ENCODE data around the gene CDK16. TPM values are rescaled to one million over a fixed set of nuclear protein-coding genes. Genes with fewer than 3 reads are reported as not detected.
A peak's percentile ranks its signal among the peaks of the same experiment; 100 is the strongest.

Gene CDK16
- total RNA-seq, 1 experiment from 2014 or later, result 106 TPM

- no peak for DNase-seq (ENCODE audit: low spot score)
These were observed 10.2 kb downstream of the CDK16 start for GRCh38 chrX:47228550-47229270.

- DNase-seq (ENCODE audit: low spot score), result no peak
These were observed 10.9 kb downstream of the CDK16 start for GRCh38 chrX:47229427-47229826.

GRCh38 chrX:47230136-47230868, 11.8 kb downstream of the CDK16 start:
- DNase-seq (ENCODE audit: low spot score), result no peak

GRCh38 chrX:47231167-47231566, 12.7 kb downstream of the CDK16 start:
- DNase-seq (ENCODE audit: low spot score), result no peak

GRCh38 chrX:47232197-47232802, 13.8 kb downstream of the CDK16 start:
- no peak for DNase-seq (ENCODE audit: low spot score)

GRCh38 chrX:47232803-47233332, 14.4 kb downstream of the CDK16 start, which contains the start of gene USP11:
Gene USP11 (plus strand): TSS chrX:47233009. CDS start chrX:47233044, 35 bp downstream.
- peak; percentile 28 for DNase-seq (ENCODE audit: low spot score)

- DNase-seq (ENCODE audit: low spot score), result peak; percentile 95
These were observed 15.0 kb downstream of the CDK16 start for GRCh38 chrX:47233333-47234113.

- DNase-seq (ENCODE audit: low spot score), result no peak
These were observed 16.1 kb downstream of the CDK16 start for GRCh38 chrX:47234583-47234982.

GRCh38 chrX:47235691-47236103, 17.2 kb downstream of the CDK16 start:
- DNase-seq (ENCODE audit: low spot score), result no peak

GRCh38 chrX:47239199-47239598, 20.7 kb downstream of the CDK16 start:
- DNase-seq (ENCODE audit: low spot score), result no peak

GRCh38 chrX:47239898-47240545, 21.5 kb downstream of the CDK16 start:
- no peak for DNase-seq (ENCODE audit: low spot score)

- no peak for DNase-seq (ENCODE audit: low spot score)
These were observed 22.1 kb downstream of the CDK16 start for GRCh38 chrX:47240619-47241018.

- DNase-seq (ENCODE audit: low spot score), result no peak
These were observed 22.9 kb downstream of the CDK16 start for GRCh38 chrX:47241201-47242011.

- DNase-seq (ENCODE audit: low spot score), result no peak
These were observed 23.8 kb downstream of the CDK16 start for GRCh38 chrX:47242321-47242720.

- no peak for DNase-seq (ENCODE audit: low spot score)
These were observed 24.9 kb downstream of the CDK16 start for GRCh38 chrX:47243351-47243750.

- DNase-seq (ENCODE audit: low spot score), result no peak
These were observed 26.2 kb downstream of the CDK16 start for GRCh38 chrX:47244676-47245075.

GRCh38 chrX:47245156-47245555, 26.7 kb downstream of the CDK16 start:
- DNase-seq (ENCODE audit: low spot score), result no peak

- DNase-seq (ENCODE audit: low spot score), result peak; percentile 53
These were observed 28.9 kb downstream of the CDK16 start for GRCh38 chrX:47247206-47247998.

GRCh38 chrX:47247999-47248320, 29.5 kb downstream of the CDK16 start:
- DNase-seq (ENCODE audit: low spot score), result no peak

- DNase-seq (ENCODE audit: low spot score), result no peak
These were observed 30.1 kb downstream of the CDK16 start for GRCh38 chrX:47248576-47248975.

Data from A172 (cell line).